Measurements from ENCODE around the gene RBKS.

DNA sequence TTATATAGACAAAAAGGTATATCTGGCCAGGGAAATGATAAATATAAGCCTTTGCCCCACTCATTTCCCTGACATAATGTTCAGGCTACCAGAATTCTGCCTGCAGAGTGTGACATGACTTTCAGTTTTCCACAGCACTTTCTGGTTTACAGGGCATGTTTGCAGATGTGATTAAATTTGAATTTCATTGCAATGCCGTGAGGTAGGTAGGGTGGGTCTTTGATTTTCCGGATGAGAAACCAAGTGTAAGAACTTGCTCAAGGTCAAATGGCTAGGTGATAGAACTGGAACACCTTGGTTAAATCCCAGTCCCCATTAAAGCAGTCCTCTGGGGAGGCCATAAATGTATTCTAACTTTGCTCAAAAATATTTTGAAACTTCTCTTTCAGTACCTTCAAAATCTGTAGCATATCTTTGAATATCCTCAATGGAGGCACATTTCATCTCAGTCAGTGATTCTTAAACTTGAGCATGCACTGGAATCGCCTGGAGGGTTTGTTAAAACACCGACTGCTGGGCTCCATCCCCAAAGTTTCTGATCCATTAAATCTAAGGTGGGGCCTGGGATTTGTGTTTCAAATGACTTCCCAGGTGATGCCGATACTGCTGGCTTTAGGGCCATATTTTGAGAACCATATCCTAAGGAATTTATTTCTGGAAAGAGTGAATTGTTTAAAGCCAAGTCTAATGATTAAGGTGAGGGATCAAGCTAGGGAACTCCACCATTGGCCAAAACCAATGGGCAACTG, 83.7 kb downstream of the RBKS start:
- TF ChIP-seq, protein P1, sequence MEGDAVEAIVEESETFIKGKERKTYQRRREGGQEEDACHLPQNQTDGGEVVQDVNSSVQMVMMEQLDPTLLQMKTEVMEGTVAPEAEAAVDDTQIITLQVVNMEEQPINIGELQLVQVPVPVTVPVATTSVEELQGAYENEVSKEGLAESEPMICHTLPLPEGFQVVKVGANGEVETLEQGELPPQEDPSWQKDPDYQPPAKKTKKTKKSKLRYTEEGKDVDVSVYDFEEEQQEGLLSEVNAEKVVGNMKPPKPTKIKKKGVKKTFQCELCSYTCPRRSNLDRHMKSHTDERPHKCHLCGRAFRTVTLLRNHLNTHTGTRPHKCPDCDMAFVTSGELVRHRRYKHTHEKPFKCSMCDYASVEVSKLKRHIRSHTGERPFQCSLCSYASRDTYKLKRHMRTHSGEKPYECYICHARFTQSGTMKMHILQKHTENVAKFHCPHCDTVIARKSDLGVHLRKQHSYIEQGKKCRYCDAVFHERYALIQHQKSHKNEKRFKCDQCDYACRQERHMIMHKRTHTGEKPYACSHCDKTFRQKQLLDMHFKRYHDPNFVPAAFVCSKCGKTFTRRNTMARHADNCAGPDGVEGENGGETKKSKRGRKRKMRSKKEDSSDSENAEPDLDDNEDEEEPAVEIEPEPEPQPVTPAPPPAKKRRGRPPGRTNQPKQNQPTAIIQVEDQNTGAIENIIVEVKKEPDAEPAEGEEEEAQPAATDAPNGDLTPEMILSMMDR (conservative IDR thresholded peaks at IDR 0.05 in 1 of 2, IDR thresholded peaks at IDR 0.05 in 1 of 2; ENCODE audit: low read depth in 1 of 2, low read length in 2 of 2), result no peak
- TF ChIP-seq EZH2 (IDR thresholded peaks at IDR 0.05; ENCODE audit: low read length, missing control alignments), result no peak
